ENCODE measurements around the gene JAKMIP2.

DNA sequence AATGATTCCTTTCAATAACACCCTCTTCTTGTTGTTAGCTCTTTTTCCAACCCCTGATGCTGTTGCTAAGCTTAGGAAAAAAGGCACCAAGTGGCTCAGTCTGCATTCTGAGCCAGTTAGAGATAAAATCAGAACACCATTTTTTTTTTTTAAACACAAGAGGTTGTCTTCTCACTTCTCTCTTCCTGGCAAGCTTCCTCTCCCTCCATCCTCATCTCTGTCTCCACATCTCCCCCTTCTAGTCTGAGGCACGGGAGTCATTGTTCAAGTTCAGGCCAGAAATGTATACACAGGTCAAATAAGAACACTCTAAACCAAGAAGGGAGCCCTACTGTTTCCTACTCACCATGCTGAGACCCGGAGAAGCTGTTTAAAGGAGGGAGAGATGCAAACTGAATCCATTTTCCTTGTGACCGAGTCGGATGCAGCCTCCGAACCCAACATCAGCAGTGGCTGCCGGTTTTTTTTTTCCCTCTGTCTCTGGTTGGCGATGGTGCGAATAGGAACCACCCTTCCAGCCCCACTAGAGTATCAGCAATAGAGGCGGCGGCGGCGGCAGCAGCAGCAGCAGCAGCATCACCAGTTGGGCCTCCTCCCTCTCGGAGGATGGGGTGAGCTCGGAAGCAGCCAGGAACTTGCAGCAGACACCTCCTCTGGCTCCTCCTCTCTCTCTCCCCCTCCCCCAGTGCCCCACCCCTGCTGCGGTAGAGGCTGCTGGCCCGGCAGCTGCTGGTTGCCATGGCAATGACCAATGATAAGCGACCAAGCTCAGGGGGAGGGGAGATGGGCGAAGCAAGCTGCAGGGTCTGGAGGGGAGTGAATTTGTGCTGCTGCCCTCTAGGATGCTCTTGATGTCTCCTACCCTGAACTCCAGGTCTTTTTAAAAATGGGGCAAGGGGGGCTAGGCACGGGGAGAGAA lies at the start of gene JAKMIP2:
- peak; percentile 40 for TF ChIP-seq EP300 (conservative IDR thresholded peaks at IDR 0.05; ENCODE audit: poor library complexity, severe bottlenecking)
- peak; percentile 57 for TF ChIP-seq SMC3 (conservative IDR thresholded peaks at IDR 0.05; ENCODE audit: poor library complexity)
- TF ChIP-seq, protein P1, sequence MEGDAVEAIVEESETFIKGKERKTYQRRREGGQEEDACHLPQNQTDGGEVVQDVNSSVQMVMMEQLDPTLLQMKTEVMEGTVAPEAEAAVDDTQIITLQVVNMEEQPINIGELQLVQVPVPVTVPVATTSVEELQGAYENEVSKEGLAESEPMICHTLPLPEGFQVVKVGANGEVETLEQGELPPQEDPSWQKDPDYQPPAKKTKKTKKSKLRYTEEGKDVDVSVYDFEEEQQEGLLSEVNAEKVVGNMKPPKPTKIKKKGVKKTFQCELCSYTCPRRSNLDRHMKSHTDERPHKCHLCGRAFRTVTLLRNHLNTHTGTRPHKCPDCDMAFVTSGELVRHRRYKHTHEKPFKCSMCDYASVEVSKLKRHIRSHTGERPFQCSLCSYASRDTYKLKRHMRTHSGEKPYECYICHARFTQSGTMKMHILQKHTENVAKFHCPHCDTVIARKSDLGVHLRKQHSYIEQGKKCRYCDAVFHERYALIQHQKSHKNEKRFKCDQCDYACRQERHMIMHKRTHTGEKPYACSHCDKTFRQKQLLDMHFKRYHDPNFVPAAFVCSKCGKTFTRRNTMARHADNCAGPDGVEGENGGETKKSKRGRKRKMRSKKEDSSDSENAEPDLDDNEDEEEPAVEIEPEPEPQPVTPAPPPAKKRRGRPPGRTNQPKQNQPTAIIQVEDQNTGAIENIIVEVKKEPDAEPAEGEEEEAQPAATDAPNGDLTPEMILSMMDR (IDR thresholded peaks at IDR 0.05; ENCODE audit: poor library complexity, severe bottlenecking) = peak; percentile 54
- no peak for TF ChIP-seq EZH2 (IDR thresholded peaks at IDR 0.05; ENCODE audit: borderline replicate concordance, insufficient read depth, low read length, poor library complexity, severe bottlenecking)
- peak; percentile 94 for TF ChIP-seq POLR2AphosphoS5 (IDR thresholded peaks at IDR 0.05)
- peak; percentile 99 for TF ChIP-seq TAF1 (IDR thresholded peaks at IDR 0.05; ENCODE audit: low read depth)
